Measurements from ENCODE around the gene FXYD6.

FXYD6 gene

GRCh38 chr11:117883063-117883462, 6.6 kb upstream of the FXYD6 start:
- no peak for DNase-seq

- DNase-seq, result no peak
Measured at GRCh38 chr11:117882311-117882905, 6.0 kb upstream of the FXYD6 start.

GRCh38 chr11:117881217-117881616, 4.8 kb upstream of the FXYD6 start:
- no peak for DNase-seq

GRCh38 chr11:117879516-117880480, 3.3 kb upstream of the FXYD6 start:
- no peak for DNase-seq

- DNase-seq, result no peak
Measured at GRCh38 chr11:117878939-117879475, 2.5 kb upstream of the FXYD6 start.

GRCh38 chr11:117878314-117878938, 2.0 kb upstream of the FXYD6 start:
- DNase-seq, result no peak

GRCh38 chr11:117877120-117877784, 794 bp upstream of the FXYD6 start:
- DNase-seq, result no peak

GRCh38 chr11:117876059-117876340, 458 bp downstream of the FXYD6 start:
- DNase-seq, result no peak

- DNase-seq, result no peak
Measured at GRCh38 chr11:117875382-117876058, 938 bp downstream of the FXYD6 start.

- no peak for DNase-seq
Measured at GRCh38 chr11:117874910-117875381, 1.5 kb downstream of the FXYD6 start.

GRCh38 chr11:117874253-117874909, 2.1 kb downstream of the FXYD6 start:
- no peak for DNase-seq

- DNase-seq, result no peak
Measured at GRCh38 chr11:117873828-117874125, 2.7 kb downstream of the FXYD6 start.

- no peak for DNase-seq
Measured at GRCh38 chr11:117872975-117873827, 3.3 kb downstream of the FXYD6 start.

- DNase-seq, result no peak
Measured at GRCh38 chr11:117872420-117872961, 4.0 kb downstream of the FXYD6 start.

GRCh38 chr11:117871784-117872183, 4.7 kb downstream of the FXYD6 start:
- no peak for DNase-seq

GRCh38 chr11:117871160-117871559, 5.3 kb downstream of the FXYD6 start:
- DNase-seq, result no peak

- no peak for DNase-seq
Measured at GRCh38 chr11:117870103-117870952, 6.1 kb downstream of the FXYD6 start.

- no peak for DNase-seq
Measured at GRCh38 chr11:117869604-117870003, 6.9 kb downstream of the FXYD6 start.

- no peak for DNase-seq
Measured at GRCh38 chr11:117868815-117869561, 7.5 kb downstream of the FXYD6 start.

Measured in fibroblast of skin of right quadriceps (primary cell).